Esophagus squamous epithelium (tissue), 5 donors: ENCODE measurements around the gene ABCG5. TPM values are rescaled to one million over a fixed set of nuclear protein-coding genes. Genes with fewer than 3 reads are reported as not detected.

ENCODE experiments used
- DNase-seq: peaks from one replicate; lab custom pipeline; 2025; lab: John Stamatoyannopoulos, UW
- H3K27ac ChIP-seq, 4 donors: fragments of 200-600 bp; sonication (generic); one replicate each; pipeline ENCODE4 v1.5.1; 2016 to 2019; ENCODE audit warnings: mild to moderate bottlenecking in 1 of 4
- H3K27me3 ChIP-seq, 4 donors: fragments of 200-600 bp; sonication (generic); 1 replicate in 3 of 4; 2 replicates in 1 of 4; pipeline versions ENCODE4 v1.5.1 to v1.6.0; 2017 to 2021; ENCODE audit warnings: antibody characterized with exemption in 1 of 4
- H3K36me3 ChIP-seq, 3 donors: fragments of 200-600 bp; sonication (generic); one replicate each; pipeline ENCODE4 v1.5.1; 2016 to 2019
- H3K4me1 ChIP-seq, 3 donors: fragments of 200-600 bp; sonication (generic); one replicate each; pipeline ENCODE4 v1.5.1; 2017 to 2019
- H3K4me3 ChIP-seq, 4 donors: fragments of 200-600 bp; sonication (generic); 1 replicate in 3 of 4; 2 replicates in 1 of 4; pipeline ENCODE4 v1.5.1; 2016 to 2019; ENCODE audit warnings: mild to moderate bottlenecking in 2 of 4, moderate library complexity in 1 of 4
- H3K9me3 ChIP-seq, 3 donors: fragments of 200-600 bp; sonication (generic); one replicate each; pipeline ENCODE4 v1.5.1; 2016 to 2019
- CTCF ChIP-seq, 6 experiments: fragments of 450-650 bp in 4 of 6; fragments of 200-600 bp in 2 of 6; sonication (generic) in 2 of 6; IDR thresholded peaks; one replicate each; pipeline ENCODE4 v1.5.1; 2016 to 2019; ENCODE audit warnings: antibody characterized with exemption in 6 of 6, mild to moderate bottlenecking in 4 of 6, moderate library complexity in 4 of 6
- POLR2A ChIP-seq, 4 donors: fragments of 450-650 bp; IDR thresholded peaks; one replicate each; pipeline ENCODE4 v1.6.1; 2017; ENCODE audit warnings: antibody characterized with exemption in 4 of 4, mild to moderate bottlenecking in 4 of 4, moderate library complexity in 3 of 4
- WGBS, 2 donors: methylation state at CpG; one replicate each; pipeline ENCODE4 v1.1.5; 2018; 5-methylcytosine and 5-hydroxymethylcytosine counted together
- intact Hi-C: fragments of 100-400 bp; cut with DNase I; formaldehyde crosslinking; loops from one replicate; pipeline ENCODE4 v1.15.0; 2022
- total RNA-seq, 4 donors: library from RNA; depleted of rRNA; stranded (reverse); fragments of >200 nt; gene quantifications; one replicate each; pipeline ENCODE4 v1.1.0, GENCODE V29; 2016
- donor health status: DM: yes; HTN: yes; CAD: no.

The ABCG5 gene
- total RNA-seq, 4 donors from 2014 or later: not detected

- no peak for DNase-seq
- Histone ChIP-seq H3K27me3 (no peaks in the 10 kb centered on the region), H3K36me3 (peaks cover 0 to 48% (median 0%) of the 10 kb centered on the region in 3 donors), H3K9me3 (no peaks in the 10 kb centered on the region), H3K27ac (no peak overlapping the region), H3K4me1 (no peaks in the 10 kb centered on the region), H3K4me3 (no peak overlapping the region)
- 95 to 100% methylated on average over 2 of the region's 2 CpGs for WGBS, 2 donors
- intact Hi-C loops: no loop called here
- TF ChIP-seq POLR2A (IDR thresholded peaks at IDR 0.05) (no peak), CTCF (IDR thresholded peaks at IDR 0.05) (no peak)
Measured at GRCh38 chr2:43802135-43802534, 36.5 kb downstream of the ABCG5 start.

GRCh38 chr2:43800894-43801293, 37.7 kb downstream of the ABCG5 start:
- Histone ChIP-seq H3K27ac (no peak overlapping the region), H3K36me3 (peaks cover 0 to 48% (median 0%) of the 10 kb centered on the region in 3 donors), H3K27me3 (no peaks in the 10 kb centered on the region), H3K4me3 (no peak overlapping the region), H3K4me1 (no peaks in the 10 kb centered on the region), H3K9me3 (no peaks in the 10 kb centered on the region)
- TF ChIP-seq CTCF (IDR thresholded peaks at IDR 0.05) (no peak), POLR2A (IDR thresholded peaks at IDR 0.05) (no peak)
- DNase-seq: no peak
- intact Hi-C loops: no loop called here

- 75 to 81% methylated on average over 4 of the region's 4 CpGs for WGBS, 2 donors
Measured at GRCh38 chr2:43798300-43798699, 40.3 kb downstream of the ABCG5 start.

GRCh38 chr2:43796206-43796605, 42.4 kb downstream of the ABCG5 start:
- DNase-seq: no peak
- Histone ChIP-seq H3K36me3 (peaks cover 0 to 38% (median 0%) of the 10 kb centered on the region in 3 donors), H3K4me3 (no peak overlapping the region), H3K4me1 (peaks cover 0 to 8% (median 2%) of the 10 kb centered on the region in 3 donors), H3K27me3 (no peaks in the 10 kb centered on the region), H3K27ac (no peak overlapping the region), H3K9me3 (no peaks in the 10 kb centered on the region)
- intact Hi-C loops: no loop called here
- TF ChIP-seq POLR2A (IDR thresholded peaks at IDR 0.05) (no peak), CTCF (IDR thresholded peaks at IDR 0.05) (no peak)
- 53 to 68% methylated on average over 1 of the region's 1 CpG for WGBS, 2 donors

More at GRCh38 chr2:43798300-43798699, 40.3 kb downstream of the ABCG5 start:
- H3K4me1 ChIP-seq: no peaks in the 10 kb centered on the region
- no peak overlapping the region for H3K27ac ChIP-seq
- H3K9me3 ChIP-seq: no peaks in the 10 kb centered on the region
- intact Hi-C loops: no loop called here
- TF ChIP-seq POLR2A (IDR thresholded peaks at IDR 0.05) (no peak), CTCF (IDR thresholded peaks at IDR 0.05) (peak in 2 of 6 experiments; percentile 15 to 33)
- no peaks in the 10 kb centered on the region for H3K27me3 ChIP-seq
- peaks cover 0 to 40% (median 0%) of the 10 kb centered on the region in 3 donors for H3K36me3 ChIP-seq
- no peak for DNase-seq
- no peak overlapping the region for H3K4me3 ChIP-seq

- H3K4me1 ChIP-seq: peaks cover 0 to 16% (median 6%) of the 10 kb centered on the region in 3 donors
- WGBS, 2 donors: 88 to 96% methylated on average over 9 of the region's 9 CpGs
- no peak overlapping the region for H3K27ac ChIP-seq
- no peak for DNase-seq
- no peak overlapping the region for H3K4me3 ChIP-seq
- H3K36me3 ChIP-seq: peaks cover 0 to 38% (median 0%) of the 10 kb centered on the region in 3 donors
- intact Hi-C loops: no loop called here
- H3K27me3 ChIP-seq: no peaks in the 10 kb centered on the region
- H3K9me3 ChIP-seq: no peaks in the 10 kb centered on the region
- no peak for TF ChIP-seq CTCF (IDR thresholded peaks at IDR 0.05)
- no peak for TF ChIP-seq POLR2A (IDR thresholded peaks at IDR 0.05)
Measured at GRCh38 chr2:43794956-43795355, 43.7 kb downstream of the ABCG5 start.
